ENCODE data around the gene EMP2. TPM values are rescaled to one million over a fixed set of nuclear protein-coding genes. Genes with fewer than 3 reads are reported as not detected.
"Not testable (repeated sequence)": the region's sequence is repeated elsewhere in the genome, so short reads cannot be mapped to it uniquely, and the experiment has no call there.

The EMP2 gene
- total RNA-seq, 1 donor from 2014 or later, result 138 TPM

DNA sequence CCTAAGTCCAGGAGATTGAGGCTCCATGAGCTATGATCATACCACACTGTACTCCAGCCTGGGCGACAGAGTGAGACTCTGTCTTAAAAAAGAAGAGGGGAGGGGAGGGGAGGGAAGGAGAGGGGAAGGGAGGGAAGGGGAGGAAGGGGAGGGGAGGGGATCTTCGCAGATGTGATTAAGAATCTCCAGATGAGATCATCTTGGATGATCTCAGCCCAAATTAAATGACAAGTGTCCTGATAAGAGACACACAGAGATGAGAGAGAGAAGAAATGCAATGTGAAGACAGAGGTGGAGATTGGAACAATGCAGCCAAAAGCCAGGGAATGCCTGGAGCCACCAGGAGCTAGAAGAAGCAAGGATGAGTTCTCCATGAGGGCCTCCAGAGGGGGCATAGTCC lies 70.1 kb downstream of the EMP2 start:
- ATAC-seq, result no peak
- DNase-seq (ENCODE audit: low spot score), result no peak
- intact Hi-C loops (cut with DNase I), result loop anchor here (5.0 kb wide), 1 partner anchor 407 kb away; no protein-coding TSS in a partner anchor

DNA sequence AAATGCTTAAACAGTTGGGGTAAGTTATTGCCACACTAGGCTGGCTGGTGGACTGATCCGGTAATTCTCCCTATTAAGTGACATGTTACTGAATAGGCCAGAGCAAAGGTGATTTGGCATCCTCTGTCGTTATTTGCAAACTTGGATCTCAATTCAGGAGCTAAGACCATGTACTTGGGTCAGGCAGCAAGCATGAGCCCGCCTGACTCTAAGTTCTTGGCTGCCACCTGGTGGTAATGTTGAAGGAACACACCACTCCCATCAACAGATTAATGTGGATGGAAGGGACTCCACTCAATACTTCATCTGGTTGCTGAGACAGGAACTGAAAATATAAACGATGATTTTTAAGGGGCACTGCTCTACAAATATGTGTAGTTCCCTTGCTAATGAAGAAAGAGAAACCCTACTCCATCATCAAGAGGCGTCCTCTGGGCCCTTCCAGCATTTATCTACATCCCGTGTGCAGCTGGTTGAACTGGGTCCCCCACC lies 70.8 kb downstream of the EMP2 start:
- ATAC-seq, result peak; percentile 94
- DNase-seq (ENCODE audit: low spot score), result no peak
- intact Hi-C loops (cut with DNase I), result loop anchor here (5.0 kb wide), 1 partner anchor 408 kb away; no protein-coding TSS in a partner anchor

DNA sequence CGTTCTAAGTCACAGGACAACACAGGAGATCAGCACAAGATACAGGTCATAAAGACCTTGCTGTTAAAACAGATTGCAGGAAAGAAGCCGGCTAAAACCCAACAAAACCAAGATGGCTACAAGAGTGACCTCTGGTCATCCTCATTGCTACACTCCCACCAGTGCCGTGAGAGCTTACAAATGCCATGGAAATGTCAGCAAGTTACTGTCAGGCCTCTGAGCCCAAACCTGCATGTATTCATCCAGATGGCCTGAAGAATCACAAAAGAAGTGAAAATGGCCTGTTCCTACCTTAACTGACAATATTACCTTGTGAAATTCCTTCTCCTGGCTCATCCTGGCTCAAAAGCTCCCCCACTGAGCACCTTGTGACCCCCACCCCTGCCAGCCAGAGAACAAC lies 75.1 kb downstream of the EMP2 start:
- intact Hi-C loops (cut with DNase I); DNase-seq (ENCODE audit: low spot score); ATAC-seq: not testable (repeated sequence)

DNA sequence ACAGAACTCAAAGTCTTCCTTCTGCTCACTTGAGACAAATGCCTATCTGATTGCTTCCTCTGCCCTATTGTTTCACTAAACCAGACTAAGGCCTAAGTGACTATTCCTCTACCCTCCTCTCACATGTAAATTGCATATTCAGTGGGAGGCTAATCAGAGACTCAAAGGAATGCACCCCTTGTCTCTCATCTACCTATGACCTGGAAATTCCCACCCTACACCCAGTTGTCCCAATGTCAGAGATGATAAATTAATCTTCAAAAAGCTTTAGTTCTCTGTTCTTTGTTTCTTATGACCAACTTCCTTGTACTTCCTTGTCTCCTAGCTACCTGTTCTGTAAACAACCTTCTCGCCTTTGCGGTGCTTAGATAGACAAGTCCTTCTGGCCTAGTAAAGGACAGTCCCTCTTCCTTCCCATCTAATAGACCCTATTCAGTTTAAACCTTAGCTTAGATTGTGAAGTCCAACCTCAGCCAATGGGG lies 76.0 kb downstream of the EMP2 start:
- DNase-seq (ENCODE audit: low spot score) (no peak), ATAC-seq (no peak)
- intact Hi-C loops (cut with DNase I), result no loop called here

DNA sequence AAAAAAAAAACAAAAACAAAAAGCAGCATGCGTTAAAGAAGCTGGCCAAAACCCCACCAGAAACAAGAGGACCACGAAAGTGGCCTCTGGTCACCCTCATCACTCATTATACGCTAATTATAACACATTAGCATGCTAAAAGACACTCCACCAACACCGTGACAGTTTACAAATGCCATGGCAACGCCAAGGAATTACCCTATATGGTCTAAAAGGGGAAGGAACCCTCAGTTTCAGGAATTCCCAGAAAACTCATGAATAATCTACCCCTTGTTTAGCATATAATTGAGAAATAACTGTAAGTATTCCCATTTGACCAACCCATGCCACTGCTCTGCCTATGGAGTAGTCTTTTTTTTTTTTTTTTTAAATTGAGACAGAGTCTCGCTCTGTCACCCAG lies 77.6 kb downstream of the EMP2 start:
- DNase-seq (ENCODE audit: low spot score) (no peak), ATAC-seq (no peak)
- intact Hi-C loops (cut with DNase I), result no loop called here

DNA sequence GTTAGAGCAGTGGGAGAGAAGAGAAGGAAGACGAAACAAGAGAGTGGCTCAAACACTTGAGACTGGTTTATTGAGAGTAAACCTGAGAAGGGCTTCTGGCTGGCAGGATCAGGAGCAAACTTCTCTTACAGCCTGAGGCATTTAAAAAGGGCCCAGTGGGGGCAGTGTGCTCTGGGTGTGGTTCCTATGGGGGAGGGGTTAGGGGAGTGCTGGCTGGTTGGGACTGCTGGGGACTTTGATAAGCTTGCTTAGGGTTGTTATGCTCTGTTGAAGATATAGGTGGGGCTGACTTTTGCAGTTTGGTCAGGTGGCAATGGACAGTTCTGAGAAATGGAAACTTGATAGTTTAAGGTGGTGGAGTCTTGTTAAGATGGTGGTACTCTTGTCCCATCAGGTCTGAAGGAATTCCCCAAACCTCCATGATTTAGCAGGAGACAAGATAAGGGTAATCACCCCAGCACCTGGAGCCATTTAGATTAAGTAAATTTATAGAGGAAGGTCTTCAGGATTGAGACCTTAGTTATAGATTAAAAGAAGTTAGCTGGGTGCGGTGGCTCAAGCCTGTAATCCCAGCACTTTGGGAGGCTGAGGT lies 79.3 kb downstream of the EMP2 start:
- no peak for DNase-seq (ENCODE audit: low spot score)
- intact Hi-C loops (cut with DNase I), result no loop called here
- no peak for ATAC-seq

DNA sequence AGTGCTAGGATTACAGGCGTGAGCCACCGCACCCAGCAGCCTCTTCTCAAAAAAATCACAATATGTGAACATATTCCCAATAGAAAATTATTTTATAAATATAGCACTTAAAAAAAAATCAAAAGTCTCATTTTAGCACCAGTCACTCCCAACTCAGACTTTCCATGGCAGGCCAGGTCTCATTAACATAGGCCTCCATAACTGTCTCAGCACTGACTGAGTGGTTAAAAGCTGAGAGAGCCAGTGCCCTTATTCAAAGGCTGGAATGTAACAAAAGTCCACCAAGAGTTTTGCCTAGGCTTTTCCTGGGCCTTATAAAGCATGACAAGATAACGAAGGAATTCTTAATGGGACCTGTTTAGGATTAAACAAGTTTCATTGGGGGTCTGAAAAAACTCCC lies 79.8 kb downstream of the EMP2 start:
- ATAC-seq (no peak), DNase-seq (ENCODE audit: low spot score) (no peak)
- intact Hi-C loops (cut with DNase I), result no loop called here

DNA sequence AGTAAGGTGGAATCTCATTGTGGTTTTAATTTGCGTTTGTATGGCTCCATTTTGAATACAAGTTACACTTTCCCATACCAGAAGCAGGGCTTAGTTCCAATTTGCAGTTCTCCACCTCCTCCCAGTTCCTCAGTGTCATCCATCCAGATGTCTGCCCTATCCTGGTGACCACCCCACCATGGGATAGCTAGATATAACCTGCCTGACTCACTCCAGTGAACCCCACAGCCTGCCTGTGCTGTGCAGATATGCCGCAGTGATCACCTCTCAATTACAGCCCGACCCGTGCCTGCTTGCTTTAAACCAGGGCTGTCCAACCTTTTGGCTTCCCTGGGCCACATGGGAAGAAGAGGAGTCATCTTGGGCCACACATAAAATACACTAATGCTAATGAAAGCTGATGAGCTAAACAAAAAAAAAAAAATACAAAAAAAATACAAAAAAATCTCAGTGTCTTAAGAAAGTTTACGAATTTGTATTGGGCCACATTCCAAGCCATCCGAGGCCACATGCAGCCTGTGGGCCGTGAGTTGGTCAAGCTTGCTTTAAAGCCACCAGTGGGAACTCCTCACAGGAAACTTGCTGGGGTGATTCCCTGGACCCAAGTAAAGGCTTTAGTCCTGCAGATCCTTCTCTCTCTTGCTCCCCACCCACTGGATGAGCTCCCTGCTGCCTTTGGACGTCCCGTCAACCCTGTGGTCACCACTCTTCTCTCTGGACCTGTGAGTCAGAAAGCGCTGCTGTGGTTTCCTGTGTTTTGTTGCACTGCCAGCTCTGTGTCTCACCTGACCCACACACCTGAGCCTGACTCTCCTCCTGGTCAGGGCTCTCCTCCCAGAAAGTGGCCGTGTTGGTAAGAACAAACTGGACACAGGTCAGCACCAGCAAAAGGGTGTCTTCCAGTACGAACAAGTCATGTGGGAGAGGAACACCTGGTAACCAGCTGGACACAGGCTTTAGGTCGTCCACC lies 83.0 kb downstream of the EMP2 start:
- DNase-seq (ENCODE audit: low spot score), result no peak
- ATAC-seq, result no peak
- intact Hi-C loops (cut with DNase I), result no loop called here

DNA sequence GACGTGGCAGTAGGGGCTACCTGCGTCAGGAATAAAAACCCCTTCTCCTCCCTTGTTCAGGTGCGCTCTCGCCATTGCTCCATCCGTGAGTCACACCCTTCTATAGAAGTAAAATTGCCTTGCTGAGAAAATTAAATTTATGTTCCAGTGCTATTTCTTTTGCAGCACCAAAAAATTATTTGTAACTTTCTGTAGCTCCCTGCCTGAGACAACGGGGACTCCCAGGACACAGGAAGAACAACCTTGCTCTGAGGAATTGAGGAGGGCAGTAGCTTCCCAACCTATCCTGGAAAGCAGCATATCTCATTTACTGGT lies 85.4 kb downstream of the EMP2 start:
- ATAC-seq (no peak), DNase-seq (ENCODE audit: low spot score) (no peak)
- intact Hi-C loops (cut with DNase I), result no loop called here

DNA sequence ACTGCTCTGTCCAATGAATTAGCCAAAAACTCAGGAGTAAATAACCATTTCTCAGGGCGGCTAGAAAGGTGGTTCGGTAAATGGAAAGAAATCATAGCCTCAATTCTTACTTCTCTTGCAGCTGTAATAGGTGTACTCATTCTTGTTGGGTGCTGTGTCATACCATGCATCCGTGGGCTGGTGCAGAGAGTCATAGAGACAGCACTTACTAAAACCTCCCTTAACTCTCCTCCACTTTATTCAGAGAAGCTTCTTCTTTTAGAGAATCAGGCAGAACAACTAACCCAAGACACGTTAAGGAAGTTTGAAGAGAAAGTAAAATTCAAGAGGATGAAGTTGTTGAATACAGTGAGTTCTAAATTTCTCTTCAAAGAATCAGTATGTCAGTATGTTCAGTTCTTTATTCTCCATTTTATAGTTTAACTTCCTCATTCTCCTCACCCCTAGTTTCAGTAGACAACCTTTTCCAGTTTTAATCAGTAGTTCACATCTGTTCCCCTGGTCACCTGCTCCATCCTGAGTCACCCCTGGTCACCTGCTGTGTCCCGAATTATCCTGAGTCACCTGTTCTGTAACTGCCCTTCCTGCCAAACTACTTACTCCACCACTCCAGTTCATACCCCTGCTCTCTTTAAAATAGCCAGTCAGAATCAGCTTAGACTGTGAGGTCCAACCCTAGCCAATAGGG lies 85.9 kb downstream of the EMP2 start:
- ATAC-seq, result no peak
- intact Hi-C loops (cut with DNase I), result no loop called here
- DNase-seq (ENCODE audit: low spot score), result no peak

DNA sequence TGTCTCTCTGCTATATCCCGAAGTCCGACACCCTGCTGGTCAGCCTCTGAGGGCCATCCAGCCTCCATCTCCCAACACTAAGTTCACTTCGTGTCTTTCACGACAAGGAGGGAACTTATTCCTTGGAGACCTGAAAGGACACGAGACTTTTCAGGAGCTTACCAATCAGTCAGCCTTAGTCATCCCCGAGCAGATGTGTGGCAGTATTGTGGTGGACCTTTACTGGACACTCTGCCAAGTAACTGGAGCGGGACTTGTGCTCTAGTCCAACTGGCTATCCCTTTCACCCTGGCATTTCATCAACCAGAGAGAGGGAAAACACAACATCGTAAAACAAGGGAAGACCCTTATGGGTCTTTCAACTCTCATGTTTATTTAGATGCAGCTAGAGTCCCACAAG lies 87.1 kb downstream of the EMP2 start:
- DNase-seq (ENCODE audit: low spot score) (no peak), ATAC-seq (no peak)
- intact Hi-C loops (cut with DNase I), result no loop called here

DNA sequence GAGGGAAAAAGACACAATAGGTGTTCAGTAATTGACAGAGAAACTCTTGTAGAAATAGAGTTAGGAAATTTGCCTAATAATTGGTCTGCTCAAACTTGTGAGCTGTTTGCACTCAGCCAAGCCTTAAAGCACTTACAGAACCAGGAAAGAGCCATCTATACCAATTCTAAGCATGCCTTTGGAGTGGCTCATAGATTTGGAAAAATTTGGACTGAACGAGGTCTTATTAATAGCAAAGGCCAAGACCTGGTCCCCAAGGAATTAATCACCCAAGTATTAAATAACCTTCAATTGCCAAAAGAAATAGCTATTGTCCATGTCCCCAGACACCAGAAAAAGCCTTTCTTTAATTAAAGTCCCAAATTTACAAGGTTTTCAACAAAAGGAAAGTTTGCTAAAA lies 90.3 kb downstream of the EMP2 start:
- DNase-seq (ENCODE audit: low spot score) (no peak), ATAC-seq (no peak)
- intact Hi-C loops (cut with DNase I), result no loop called here

DNA sequence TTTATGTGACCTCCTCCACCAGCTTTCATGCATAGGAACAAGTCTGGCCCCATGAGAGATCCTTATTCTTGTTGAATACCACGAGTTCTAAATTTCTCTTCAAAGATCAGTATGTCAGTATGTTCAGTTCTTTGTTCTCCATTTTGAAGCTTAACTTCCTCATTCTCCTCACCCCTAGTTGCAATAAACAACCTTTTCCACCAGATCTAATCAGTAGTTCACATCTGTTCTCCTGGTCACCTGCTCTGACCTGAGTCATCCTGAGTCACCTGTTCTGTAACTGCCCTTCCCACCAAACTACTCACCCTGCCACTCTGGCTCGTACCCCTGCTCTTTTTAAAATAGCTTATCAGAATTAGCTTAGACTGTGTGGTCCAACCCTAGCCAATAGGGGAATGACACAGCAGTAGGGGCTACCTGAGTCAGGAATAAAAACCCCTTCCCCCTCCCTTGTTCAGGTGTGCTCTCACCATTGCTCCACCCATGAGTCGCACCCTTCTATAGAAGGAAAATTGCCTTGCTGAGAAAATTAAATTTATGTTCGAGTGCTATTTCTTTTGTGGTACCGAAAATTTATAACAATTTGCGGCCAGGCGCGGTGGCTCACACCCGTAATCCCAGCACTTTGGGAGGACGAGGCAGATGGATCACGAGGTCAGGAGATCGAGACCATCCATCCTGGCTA lies 94.6 kb downstream of the EMP2 start:
- intact Hi-C loops (cut with DNase I), result no loop called here
- ATAC-seq (no peak), DNase-seq (ENCODE audit: low spot score) (no peak)

DNA sequence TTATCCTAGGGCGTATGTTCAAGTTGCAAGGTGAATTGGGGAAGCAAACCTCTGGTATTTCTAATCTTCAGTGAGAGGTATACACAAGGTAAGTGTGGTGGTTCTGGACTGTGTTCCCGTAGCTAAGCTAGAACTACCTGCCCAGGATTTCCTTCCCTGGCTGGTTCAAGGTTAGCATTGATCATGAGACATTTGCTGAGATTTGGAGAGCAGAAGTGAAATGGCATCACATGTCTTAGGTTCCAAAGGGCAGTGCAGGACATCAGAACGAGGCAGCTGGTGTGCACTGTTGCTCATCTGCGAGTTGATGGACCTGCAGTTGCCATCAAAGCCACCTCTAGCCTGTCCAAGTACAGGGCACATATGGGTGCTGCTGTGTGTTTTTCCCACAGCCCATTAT lies 95.2 kb downstream of the EMP2 start:
- intact Hi-C loops (cut with DNase I), result no loop called here
- no peak for ATAC-seq
- DNase-seq (ENCODE audit: low spot score), result no peak

DNA sequence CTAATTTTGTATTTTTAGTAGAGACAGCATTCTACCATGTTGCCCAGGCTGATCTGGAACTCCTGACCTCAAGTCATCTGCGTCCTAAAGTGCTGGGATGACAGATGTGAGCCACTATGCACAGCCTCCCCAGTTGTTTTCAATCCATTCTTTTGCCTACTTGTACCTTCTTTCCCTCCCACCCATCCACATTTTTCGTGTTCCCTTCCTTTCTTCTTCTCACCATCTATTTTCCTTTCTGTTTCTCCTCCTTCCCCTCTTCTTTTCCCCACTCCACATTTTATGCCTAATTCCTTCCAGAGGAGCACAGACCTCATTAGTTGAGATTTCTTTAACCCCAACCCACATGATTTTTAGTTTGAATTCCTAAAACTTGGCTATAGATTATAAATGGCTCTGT lies 100.2 kb downstream of the EMP2 start:
- DNase-seq (ENCODE audit: low spot score) (no peak), ATAC-seq (no peak)
- intact Hi-C loops (cut with DNase I), result no loop called here
